C4-2B (cell line): Measurements from ENCODE around the gene RASGEF1B.

Experiments
- ZFX ChIP-seq: fragments of 450-650 bp; IDR thresholded peaks from 2 replicates; pipeline ENCODE4 v1.6.1; 2017
- TF ChIP-seq, protein P1 (sequence below): fragments of 450-650 bp; conservative IDR thresholded peaks from 2 replicates; pipeline ENCODE4 v1.5.1; 2017; ENCODE audit warnings: mild to moderate bottlenecking

DNA sequence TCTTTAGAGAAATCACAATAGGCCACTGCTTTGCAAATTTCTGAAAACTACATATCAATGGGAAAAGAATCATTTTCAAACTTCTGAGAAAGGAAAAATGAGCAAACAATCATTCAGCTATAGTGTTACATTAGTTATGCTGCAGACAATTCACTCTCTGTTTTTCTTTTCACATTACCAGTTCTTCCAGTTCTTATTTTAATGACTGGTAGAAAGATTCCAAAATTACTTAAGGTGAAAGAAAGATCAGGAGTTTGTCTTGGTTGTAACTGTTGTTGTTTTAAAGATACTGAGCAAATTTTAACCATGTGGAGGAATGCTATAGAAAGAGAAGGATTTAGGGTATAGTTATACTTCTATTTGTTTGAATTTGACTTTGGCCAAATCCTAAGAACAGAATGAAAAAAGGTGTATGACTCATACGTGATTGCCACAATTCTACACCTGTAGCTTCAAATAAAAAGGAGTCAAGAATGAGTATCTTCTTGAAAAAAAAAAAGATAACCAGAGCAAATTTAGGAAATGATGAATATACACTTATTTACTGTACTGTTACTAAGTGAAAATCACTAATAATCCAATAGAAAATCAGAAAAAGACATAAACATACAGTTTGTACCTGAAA, 21.0 kb upstream of the RASGEF1B start:
- TF ChIP-seq, protein P1, sequence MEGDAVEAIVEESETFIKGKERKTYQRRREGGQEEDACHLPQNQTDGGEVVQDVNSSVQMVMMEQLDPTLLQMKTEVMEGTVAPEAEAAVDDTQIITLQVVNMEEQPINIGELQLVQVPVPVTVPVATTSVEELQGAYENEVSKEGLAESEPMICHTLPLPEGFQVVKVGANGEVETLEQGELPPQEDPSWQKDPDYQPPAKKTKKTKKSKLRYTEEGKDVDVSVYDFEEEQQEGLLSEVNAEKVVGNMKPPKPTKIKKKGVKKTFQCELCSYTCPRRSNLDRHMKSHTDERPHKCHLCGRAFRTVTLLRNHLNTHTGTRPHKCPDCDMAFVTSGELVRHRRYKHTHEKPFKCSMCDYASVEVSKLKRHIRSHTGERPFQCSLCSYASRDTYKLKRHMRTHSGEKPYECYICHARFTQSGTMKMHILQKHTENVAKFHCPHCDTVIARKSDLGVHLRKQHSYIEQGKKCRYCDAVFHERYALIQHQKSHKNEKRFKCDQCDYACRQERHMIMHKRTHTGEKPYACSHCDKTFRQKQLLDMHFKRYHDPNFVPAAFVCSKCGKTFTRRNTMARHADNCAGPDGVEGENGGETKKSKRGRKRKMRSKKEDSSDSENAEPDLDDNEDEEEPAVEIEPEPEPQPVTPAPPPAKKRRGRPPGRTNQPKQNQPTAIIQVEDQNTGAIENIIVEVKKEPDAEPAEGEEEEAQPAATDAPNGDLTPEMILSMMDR: no peak
- no peak for TF ChIP-seq ZFX
